HepG2 (cell line): ENCODE results near the gene CKM. TPM values are rescaled to one million over a fixed set of nuclear protein-coding genes. Genes with fewer than 3 reads are reported as not detected.

ENCODE experiments used
- ARNTL ChIP-seq: sonication (generic); formaldehyde crosslinking; IDR thresholded peaks from 2 replicates; pipeline ENCODE4 v1.4.0; 2020; ENCODE audit warnings: mild to moderate bottlenecking, missing genetic modification reagents
- BCL6 ChIP-seq: IDR thresholded peaks from 2 replicates; pipeline ENCODE4 v1.6.1; 2016; ENCODE audit warnings: missing genetic modification reagents, missing compliant biosample characterization
- BHLHE40 ChIP-seq: IDR thresholded peaks from 2 replicates; pipeline ENCODE4 v1.6.1; 2011; ENCODE audit warnings: low read length, improper control_type of control experiment
- ETV5 ChIP-seq: IDR thresholded peaks from 2 replicates; pipeline ENCODE4 v1.6.1; 2018; ENCODE audit warnings: missing biosample characterization, missing genetic modification reagents, inconsistent platforms, borderline replicate concordance
- FOSL1 ChIP-seq: sonication (generic); formaldehyde crosslinking; IDR thresholded peaks from 2 replicates; pipeline ENCODE4 v1.9.0; 2021; ENCODE audit warnings: missing genetic modification reagents, borderline replicate concordance
- GLI4 ChIP-seq: sonication (generic); formaldehyde crosslinking; IDR thresholded peaks from 2 replicates; pipeline ENCODE4 v1.5.1; 2020; ENCODE audit warnings: missing genetic modification reagents, mild to moderate bottlenecking, moderate library complexity, borderline replicate concordance
- NCOA2 ChIP-seq: sonication (generic); formaldehyde crosslinking; IDR thresholded peaks from 2 replicates; pipeline ENCODE4 v1.8.0; 2022; ENCODE audit warnings: inconsistent platforms
- NR2C2 ChIP-seq: sonication (generic); formaldehyde crosslinking; IDR thresholded peaks from 2 replicates; pipeline ENCODE4 v1.4.0; 2020; ENCODE audit warnings: missing genetic modification reagents, mild to moderate bottlenecking, moderate library complexity, borderline replicate concordance
- NR2F2 ChIP-seq: IDR thresholded peaks from 2 replicates; pipeline ENCODE4 v1.6.1; 2012; ENCODE audit warnings: low read depth, inconsistent platforms, borderline replicate concordance
- RARA ChIP-seq: IDR thresholded peaks from 2 replicates; pipeline ENCODE4 v1.6.1; 2016; ENCODE audit warnings: missing genetic modification reagents, missing compliant biosample characterization
- ZNF337 ChIP-seq: sonication (generic); formaldehyde crosslinking; IDR thresholded peaks from 2 replicates; pipeline ENCODE4 v1.5.1; 2020; ENCODE audit warnings: missing genetic modification reagents, low read depth, mild to moderate bottlenecking, borderline replicate concordance
- ZNF674 ChIP-seq: sonication (generic); formaldehyde crosslinking; IDR thresholded peaks from 2 replicates; pipeline ENCODE4 v1.5.0; 2020; ENCODE audit warnings: low read depth, mild to moderate bottlenecking, missing genetic modification reagents
- polyA plus RNA-seq, 8 experiments: library from polyadenylated mRNA; depleted of rRNA in 3 of 8; stranded (reverse) in 7 of 8; unstranded in 1 of 8; fragments of >200 nt; fragmentation: Illumina TruSeq in 4 of 8; extraction: Trizol in 4 of 8; gene quantifications; 2 replicates each; pipeline versions ENCODE4 v1.2.1 to v1.2.3, GENCODE V29; 2011 to 2016; ENCODE audit warnings: low read depth in 4 of 8, missing spikeins in 1 of 8, mixed read lengths in 1 of 8; ENCODE audit not compliant: insufficient read depth in 1 of 8
- total RNA-seq, 5 experiments: library from RNA; depleted of rRNA; stranded (reverse); fragments of >200 nt; fragmentation: Illumina TruSeq; extraction: Trizol; gene quantifications; 2 replicates each; pipeline ENCODE4 v1.2.3, GENCODE V29; 2016; ENCODE audit warnings: low read depth in 1 of 5
- TF ChIP-seq, protein P1 (sequence below): sonication (generic); formaldehyde crosslinking; IDR thresholded peaks from 2 replicates; pipeline ENCODE4 v1.4.0; 2020; ENCODE audit warnings: missing genetic modification reagents, mild to moderate bottlenecking, borderline replicate concordance
- TF ChIP-seq, protein P2 (sequence below): IDR thresholded peaks from 2 replicates; pipeline ENCODE4 v1.6.1; 2012; ENCODE audit warnings: inconsistent platforms
- TF ChIP-seq, protein P3 (sequence below): sonication (generic); formaldehyde crosslinking; IDR thresholded peaks from 2 replicates; pipeline ENCODE4 v1.5.1; 2020; ENCODE audit warnings: mild to moderate bottlenecking, missing genetic modification reagents, borderline replicate concordance

Gene CKM
- total and polyA plus RNA-seq, 2 of the 13 experiments (the other 11 are each of a cell fraction or from before 2014, with no cell fraction given), result 0.54 to 0.80 TPM

DNA sequence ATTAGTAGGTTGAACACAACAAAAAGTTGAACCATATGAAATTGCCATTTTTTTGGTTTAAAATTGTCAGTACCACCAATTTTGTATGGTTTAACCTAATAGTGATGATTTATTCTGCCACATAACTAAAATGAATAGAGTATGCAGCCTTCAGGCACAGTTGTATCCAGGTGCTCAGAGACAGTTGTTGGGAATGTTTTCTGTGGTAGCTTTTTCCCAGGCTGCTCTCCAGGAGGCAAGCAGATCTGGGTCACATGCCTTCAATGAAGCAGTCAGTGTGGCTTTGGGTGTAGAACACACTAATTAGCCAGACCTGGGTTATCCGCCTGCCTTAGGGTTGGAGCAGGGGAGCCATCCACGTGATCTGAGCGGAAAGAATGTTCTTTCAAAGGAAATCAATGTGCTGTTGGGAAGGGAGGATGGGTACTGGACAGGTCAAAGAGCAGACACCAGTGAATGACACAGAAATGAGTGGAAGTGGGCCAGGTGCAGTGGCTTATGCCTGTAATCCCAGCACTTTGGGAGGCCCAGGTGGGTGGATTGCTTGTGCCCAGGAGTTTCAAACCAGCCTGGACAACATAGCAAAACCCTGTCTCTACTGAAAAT, 43.0 kb downstream of the CKM start (continued):
- TF ChIP-seq, protein P1, sequence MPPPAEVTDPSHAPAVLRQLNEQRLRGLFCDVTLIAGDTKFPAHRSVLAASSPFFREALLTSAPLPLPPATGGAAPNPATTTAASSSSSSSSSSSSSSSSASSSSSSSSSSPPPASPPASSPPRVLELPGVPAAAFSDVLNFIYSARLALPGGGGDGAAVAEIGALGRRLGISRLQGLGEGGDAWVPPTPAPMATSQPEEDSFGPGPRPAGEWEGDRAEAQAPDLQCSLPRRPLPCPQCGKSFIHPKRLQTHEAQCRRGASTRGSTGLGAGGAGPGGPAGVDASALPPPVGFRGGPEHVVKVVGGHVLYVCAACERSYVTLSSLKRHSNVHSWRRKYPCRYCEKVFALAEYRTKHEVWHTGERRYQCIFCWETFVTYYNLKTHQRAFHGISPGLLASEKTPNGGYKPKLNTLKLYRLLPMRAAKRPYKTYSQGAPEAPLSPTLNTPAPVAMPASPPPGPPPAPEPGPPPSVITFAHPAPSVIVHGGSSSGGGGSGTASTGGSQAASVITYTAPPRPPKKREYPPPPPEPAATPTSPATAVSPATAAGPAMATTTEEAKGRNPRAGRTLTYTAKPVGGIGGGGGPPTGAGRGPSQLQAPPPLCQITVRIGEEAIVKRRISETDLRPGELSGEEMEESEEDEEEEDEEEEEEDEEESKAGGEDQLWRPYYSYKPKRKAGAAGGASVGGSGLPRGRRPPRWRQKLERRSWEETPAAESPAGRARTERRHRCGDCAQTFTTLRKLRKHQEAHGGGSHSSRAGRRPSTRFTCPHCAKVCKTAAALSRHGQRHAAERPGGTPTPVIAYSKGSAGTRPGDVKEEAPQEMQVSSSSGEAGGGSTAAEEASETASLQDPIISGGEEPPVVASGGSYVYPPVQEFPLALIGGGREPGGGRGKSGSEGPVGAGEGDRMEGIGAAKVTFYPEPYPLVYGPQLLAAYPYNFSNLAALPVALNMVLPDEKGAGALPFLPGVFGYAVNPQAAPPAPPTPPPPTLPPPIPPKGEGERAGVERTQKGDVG (CRISPR knock-in tag), result 0 out of 2 replicates have a peak, but pooled peaks have one; percentile 60
- no peak for TF ChIP-seq ZNF674 (CRISPR knock-in tag)
- TF ChIP-seq NCOA2 (CRISPR knock-in tag), result peak; percentile 23; the same call in 1 of the 2 replicates
- TF ChIP-seq NR2F2, result no peak
- TF ChIP-seq BHLHE40, result peak; percentile 50; the same call in 1 of the 2 replicates
- TF ChIP-seq, protein P2, sequence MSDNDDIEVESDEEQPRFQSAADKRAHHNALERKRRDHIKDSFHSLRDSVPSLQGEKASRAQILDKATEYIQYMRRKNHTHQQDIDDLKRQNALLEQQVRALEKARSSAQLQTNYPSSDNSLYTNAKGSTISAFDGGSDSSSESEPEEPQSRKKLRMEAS, result peak; percentile 53; the same call in 1 of the 2 replicates
- no peak for TF ChIP-seq FOSL1 (CRISPR knock-in tag)
- 0 out of 2 replicates have a peak, but pooled peaks have one; percentile 29 for TF ChIP-seq NR2C2
- TF ChIP-seq ETV5, result peak; percentile 27; the same call in 1 of the 2 replicates
- no peak for TF ChIP-seq ZNF337 (CRISPR knock-in tag)
- no peak for TF ChIP-seq GLI4 (CRISPR knock-in tag)
- TF ChIP-seq BCL6, result peak; percentile 65
- TF ChIP-seq, protein P3, sequence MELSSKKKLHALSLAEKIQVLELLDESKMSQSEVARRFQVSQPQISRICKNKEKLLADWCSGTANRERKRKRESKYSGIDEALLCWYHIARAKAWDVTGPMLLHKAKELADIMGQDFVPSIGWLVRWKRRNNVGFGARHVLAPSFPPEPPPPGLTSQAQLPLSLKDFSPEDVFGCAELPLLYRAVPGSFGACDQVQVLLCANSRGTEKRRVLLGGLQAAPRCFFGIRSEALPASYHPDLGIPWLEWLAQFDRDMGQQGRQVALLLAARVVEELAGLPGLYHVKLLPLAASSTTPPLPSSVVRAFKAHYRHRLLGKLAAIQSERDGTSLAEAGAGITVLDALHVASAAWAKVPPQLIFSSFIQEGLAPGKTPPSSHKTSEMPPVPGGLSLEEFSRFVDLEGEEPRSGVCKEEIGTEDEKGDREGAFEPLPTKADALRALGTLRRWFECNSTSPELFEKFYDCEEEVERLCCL (CRISPR knock-in tag), result no peak
- peak; percentile 40; the same call in 1 of the 2 replicates for TF ChIP-seq RARA (CRISPR knock-in tag)
- peak; percentile 65; the same call in 1 of the 2 replicates for TF ChIP-seq ARNTL (CRISPR knock-in tag)
